ENCODE results near the gene MAP3K5.

DNA sequence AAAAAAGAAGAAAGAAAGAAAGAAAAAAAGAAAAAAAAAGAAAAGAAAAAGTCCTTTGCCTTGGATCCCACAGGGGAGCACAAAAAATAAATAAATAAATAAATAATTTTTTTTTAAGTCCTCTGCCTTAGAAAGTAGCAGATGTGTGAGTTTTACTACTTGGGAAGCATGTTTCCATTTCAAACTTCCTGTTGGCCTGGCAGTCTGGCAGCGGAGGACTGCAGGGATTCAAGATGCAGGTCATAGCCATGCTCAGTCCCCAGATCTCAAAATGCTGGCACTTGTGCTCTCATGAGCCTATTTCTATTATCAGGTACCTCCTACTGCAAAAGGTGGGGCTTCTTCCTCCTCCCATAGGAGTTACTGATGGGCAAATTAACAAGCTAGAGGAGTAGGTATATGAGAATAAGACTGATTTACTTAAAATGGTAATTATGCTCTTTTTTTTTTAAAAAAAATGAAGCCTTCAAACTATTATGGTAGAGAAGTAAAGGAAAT lies 187.9 kb downstream of the MAP3K5 start:
- TF ChIP-seq, protein P1, sequence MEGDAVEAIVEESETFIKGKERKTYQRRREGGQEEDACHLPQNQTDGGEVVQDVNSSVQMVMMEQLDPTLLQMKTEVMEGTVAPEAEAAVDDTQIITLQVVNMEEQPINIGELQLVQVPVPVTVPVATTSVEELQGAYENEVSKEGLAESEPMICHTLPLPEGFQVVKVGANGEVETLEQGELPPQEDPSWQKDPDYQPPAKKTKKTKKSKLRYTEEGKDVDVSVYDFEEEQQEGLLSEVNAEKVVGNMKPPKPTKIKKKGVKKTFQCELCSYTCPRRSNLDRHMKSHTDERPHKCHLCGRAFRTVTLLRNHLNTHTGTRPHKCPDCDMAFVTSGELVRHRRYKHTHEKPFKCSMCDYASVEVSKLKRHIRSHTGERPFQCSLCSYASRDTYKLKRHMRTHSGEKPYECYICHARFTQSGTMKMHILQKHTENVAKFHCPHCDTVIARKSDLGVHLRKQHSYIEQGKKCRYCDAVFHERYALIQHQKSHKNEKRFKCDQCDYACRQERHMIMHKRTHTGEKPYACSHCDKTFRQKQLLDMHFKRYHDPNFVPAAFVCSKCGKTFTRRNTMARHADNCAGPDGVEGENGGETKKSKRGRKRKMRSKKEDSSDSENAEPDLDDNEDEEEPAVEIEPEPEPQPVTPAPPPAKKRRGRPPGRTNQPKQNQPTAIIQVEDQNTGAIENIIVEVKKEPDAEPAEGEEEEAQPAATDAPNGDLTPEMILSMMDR (IDR thresholded peaks at IDR 0.05): no peak
- no peak for TF ChIP-seq POLR2AphosphoS5 (IDR thresholded peaks at IDR 0.05)
- no peak for TF ChIP-seq POLR2A (IDR thresholded peaks at IDR 0.05)
- TF ChIP-seq EP300 (IDR thresholded peaks at IDR 0.05): no peak

All from suprapubic skin (tissue), 4 donors.